AG10803 (cell line): ENCODE results near the gene TMEM207.
A peak's percentile ranks its signal among the peaks of the same experiment; 100 is the strongest.

Source experiments
- DNase-seq: peaks from one replicate; pipeline ENCODE4 v3.0.0; 2010; ENCODE audit warnings: low read depth
- H3K4me3 ChIP-seq: 2 replicates; pipeline ENCODE4 v1.5.1; 2011; ENCODE audit warnings: mild to moderate bottlenecking, low read length, control low read depth
- TF ChIP-seq, protein P1 (sequence below): conservative IDR thresholded peaks from 2 replicates; pipeline ENCODE4 v1.5.1; 2011; ENCODE audit warnings: mild to moderate bottlenecking, low read length, control low read depth, inconsistent platforms

The TMEM207 gene

DNA sequence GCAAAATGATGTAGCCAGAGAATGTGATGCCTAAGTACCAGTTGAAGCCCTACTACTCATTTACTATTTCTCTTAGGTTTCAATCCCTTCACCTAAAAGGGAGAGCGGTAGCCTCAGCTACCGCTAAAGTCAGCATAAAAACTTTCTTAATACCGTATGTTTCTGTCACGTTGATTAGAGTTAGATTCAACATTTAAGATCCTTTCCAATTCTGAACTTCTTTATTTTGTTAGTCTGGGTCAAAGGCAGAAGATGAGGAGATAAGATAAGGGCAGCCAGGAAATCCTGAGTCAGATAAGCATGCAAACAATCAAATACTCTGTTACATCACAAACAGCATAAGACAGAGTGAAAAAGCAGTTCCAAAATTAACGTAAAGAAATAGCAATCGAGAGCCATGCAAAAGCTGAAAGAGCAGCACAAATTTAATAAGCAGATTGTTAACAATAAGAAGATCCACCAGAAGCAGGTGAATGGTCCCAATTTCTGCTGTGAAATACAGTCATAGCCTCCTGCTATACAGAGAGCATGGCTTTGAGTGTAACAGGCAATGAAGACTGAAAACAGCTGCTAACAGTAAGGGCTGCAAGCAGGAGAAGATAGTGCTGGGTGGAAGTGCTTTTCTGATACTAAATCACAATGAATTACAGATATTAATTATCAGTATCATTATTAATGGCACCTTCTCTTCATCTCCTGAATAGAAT lies 3.0 kb downstream of the TMEM207 start:
- TF ChIP-seq, protein P1, sequence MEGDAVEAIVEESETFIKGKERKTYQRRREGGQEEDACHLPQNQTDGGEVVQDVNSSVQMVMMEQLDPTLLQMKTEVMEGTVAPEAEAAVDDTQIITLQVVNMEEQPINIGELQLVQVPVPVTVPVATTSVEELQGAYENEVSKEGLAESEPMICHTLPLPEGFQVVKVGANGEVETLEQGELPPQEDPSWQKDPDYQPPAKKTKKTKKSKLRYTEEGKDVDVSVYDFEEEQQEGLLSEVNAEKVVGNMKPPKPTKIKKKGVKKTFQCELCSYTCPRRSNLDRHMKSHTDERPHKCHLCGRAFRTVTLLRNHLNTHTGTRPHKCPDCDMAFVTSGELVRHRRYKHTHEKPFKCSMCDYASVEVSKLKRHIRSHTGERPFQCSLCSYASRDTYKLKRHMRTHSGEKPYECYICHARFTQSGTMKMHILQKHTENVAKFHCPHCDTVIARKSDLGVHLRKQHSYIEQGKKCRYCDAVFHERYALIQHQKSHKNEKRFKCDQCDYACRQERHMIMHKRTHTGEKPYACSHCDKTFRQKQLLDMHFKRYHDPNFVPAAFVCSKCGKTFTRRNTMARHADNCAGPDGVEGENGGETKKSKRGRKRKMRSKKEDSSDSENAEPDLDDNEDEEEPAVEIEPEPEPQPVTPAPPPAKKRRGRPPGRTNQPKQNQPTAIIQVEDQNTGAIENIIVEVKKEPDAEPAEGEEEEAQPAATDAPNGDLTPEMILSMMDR, result no peak
- DNase-seq, result no peak
- no peak overlapping the region for H3K4me3 ChIP-seq

DNA sequence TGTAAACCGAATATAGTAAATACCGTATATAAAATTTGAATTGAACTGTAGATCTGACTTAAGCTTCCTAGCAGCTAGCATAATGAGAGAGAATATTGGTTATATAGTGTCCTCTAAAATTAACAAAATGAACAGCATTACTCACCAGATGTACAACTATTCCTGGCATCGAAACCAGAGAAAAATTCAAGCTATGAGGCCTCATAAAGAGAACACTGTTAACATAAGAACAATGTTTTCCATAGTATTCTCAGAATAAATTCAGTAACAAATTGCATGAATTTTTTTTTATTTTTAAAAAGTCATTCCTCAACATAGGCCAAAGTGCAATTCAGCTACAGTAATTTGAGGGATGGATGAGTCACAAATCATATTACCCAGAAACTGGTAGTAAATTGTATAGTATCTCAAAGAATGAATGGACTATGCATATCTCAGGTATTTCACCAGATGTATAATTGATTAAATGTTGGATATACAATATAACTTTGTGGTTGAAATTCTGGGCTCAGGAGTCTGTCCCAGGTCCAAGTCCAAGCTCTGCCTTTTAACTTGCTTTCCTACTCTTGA lies 5.0 kb downstream of the TMEM207 start:
- H3K4me3 ChIP-seq, result no peak overlapping the region
- TF ChIP-seq, protein P1, result no peak
- peak; percentile 10 for DNase-seq

DNA sequence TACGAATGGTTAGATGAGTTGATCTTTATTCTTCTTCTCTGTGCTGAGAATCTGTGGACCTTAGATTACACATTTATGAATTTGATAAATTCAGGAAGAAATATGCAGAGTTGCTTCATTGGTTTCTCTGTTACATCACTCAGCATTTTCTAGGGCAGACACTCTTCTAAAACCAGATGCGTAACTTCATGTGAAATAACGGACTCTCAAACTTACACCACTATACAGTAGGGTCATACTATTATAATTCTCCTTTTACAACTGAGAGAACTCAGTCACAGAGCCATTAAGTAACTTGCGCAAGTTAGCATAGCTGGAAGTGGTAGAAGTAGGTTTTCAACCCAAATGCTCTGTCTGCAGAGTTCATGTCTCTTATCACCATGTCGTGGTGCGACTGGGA lies 5.7 kb downstream of the TMEM207 start:
- TF ChIP-seq, protein P1, result no peak
- DNase-seq, result no peak
- no peak overlapping the region for H3K4me3 ChIP-seq

DNA sequence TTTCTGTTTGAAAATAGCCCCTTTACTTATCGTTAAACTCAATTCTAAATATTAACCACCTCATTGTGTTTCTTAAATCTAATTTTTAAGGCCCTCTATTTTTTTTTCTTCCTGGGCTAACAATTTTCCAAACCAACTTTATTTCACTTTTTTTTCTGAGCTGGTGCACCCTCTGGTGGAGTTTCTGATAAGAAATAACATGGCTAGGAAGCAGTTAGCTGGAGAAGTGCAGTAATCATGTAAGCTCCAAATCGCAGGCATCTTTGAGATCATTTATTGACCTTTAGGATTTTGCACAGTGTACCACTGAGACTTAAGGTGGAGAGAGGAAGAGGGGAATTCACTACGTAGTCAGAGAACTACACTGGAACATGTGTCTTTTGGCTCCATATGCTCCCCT lies 6.4 kb downstream of the TMEM207 start:
- TF ChIP-seq, protein P1, result peak; percentile 58
- H3K4me3 ChIP-seq, result no peak overlapping the region
- peak; percentile 15 for DNase-seq

DNA sequence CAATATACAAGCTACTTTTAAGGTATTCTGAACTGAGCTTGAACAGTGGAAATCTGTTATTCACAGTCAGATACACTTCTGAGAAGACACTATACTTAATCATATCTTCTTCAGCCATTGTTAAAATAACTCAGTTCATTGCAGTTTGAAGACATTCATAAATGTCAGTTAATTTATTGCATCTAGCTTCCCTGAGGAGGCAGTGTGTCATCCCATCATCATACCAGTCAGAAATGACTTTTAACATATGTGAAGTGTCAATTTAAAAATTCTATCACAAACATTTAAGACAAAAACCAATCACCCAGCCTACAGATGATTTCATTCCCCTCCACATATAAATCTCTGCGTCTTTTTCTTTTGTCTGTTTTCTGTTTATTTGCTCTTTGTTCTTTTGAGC lies 7.5 kb downstream of the TMEM207 start:
- TF ChIP-seq, protein P1, result no peak
- no peak overlapping the region for H3K4me3 ChIP-seq
- DNase-seq, result no peak

DNA sequence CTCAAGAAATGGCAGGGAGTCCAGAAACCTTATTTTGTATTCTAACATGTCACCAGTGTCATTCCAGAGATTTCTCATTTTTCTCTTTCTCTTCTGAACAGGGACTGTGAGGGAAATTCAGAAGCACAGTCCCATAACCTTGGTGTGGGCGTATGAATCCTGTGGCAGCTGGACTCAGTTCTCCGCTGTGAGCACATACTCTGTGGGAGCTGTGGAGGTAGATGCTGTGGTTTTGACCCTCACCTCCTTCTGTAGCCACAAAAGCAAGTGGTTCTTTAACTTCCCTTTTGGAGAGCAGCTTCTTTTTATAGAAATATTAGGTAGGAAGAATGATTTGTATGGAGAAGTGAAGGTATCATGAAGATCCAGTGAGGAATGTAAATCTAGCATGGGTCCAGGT lies 13.4 kb downstream of the TMEM207 start:
- TF ChIP-seq, protein P1, result no peak
- DNase-seq, result no peak
- H3K4me3 ChIP-seq, result no peak overlapping the region

DNA sequence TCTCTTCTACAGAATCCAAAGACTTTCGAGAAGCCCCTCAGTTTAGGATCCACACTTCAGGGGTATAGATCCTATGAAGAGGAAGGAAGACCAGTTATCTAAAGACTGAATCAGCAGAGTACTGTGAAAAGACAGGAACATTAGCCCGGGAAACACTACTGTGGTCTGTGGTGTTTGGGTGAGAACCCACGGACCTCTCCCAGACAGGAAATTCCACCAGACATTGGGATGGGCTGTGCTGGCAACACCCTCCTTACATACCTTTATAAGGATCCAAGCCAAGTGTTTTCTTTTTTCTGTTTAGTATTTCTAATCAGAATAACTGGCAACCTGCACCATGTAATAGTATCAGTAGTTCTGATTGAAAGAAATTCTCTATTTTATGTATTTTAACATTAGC lies 14.1 kb downstream of the TMEM207 start:
- peak; percentile 33 for DNase-seq
- no peak overlapping the region for H3K4me3 ChIP-seq
- TF ChIP-seq, protein P1, result no peak
